Mammary epithelial cell (primary cell): ENCODE data around the gene SUPT4H1.

Experiments
- EZH2 ChIP-seq: IDR thresholded peaks from 2 replicates; pipeline ENCODE4 v1.6.1; 2012; ENCODE audit warnings: low read length, inconsistent platforms, borderline replicate concordance
- TF ChIP-seq, protein P1 (sequence below), 2 donors: IDR thresholded peaks in 1 of 2; conservative IDR thresholded peaks in 1 of 2; 2 replicates each; pipeline ENCODE4 v1.5.1; 2011 to 2012; ENCODE audit warnings: inconsistent platforms in 2 of 2, low read length in 2 of 2, mild to moderate bottlenecking in 2 of 2, control low read depth in 1 of 2, low read depth in 1 of 2; ENCODE audit not compliant: insufficient read depth in 1 of 2; ENCODE audit errors: extremely low read depth in 1 of 2

DNA sequence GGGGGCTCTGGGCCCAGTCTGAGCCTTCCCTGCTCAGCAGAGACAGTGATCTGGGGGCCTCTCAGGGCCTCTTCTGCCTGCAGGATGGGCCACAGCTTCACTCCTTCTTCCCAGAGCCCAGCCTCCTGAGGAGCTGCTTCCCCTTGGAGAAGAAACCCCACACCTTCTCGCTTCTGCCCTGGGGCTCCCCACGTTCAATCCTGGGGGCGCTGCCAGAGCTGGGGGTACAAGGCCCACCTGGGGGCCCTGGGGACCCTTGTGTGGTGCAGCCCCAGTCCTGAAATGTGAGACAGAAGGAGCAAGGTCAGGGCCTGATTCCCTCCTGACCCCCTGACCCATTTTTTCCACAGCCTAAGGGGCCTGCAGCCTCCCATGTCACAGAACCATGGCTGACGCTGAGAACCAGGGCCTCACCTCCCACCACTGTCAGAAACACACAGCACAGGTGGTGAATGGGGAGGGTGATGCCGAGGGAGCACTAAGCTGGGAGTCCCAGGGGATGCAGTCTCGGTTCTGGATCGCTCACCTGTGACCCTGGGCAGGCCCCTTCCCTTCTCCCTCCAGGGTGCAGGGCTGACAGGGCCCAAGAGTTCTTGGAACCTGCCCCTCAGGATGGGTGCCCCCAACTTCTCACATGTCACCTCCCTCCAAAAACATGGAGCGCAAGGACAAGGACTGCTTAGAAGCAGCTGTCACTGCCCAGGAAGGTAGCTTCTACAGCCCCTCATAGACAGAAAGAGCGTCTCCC is 49.7 kb downstream of the SUPT4H1 start:
- TF ChIP-seq, protein P1, sequence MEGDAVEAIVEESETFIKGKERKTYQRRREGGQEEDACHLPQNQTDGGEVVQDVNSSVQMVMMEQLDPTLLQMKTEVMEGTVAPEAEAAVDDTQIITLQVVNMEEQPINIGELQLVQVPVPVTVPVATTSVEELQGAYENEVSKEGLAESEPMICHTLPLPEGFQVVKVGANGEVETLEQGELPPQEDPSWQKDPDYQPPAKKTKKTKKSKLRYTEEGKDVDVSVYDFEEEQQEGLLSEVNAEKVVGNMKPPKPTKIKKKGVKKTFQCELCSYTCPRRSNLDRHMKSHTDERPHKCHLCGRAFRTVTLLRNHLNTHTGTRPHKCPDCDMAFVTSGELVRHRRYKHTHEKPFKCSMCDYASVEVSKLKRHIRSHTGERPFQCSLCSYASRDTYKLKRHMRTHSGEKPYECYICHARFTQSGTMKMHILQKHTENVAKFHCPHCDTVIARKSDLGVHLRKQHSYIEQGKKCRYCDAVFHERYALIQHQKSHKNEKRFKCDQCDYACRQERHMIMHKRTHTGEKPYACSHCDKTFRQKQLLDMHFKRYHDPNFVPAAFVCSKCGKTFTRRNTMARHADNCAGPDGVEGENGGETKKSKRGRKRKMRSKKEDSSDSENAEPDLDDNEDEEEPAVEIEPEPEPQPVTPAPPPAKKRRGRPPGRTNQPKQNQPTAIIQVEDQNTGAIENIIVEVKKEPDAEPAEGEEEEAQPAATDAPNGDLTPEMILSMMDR (conservative IDR thresholded peaks at IDR 0.05 in 1 of 2, IDR thresholded peaks at IDR 0.05 in 1 of 2; ENCODE audit: extremely low read depth in 1 of 2, insufficient read depth in 1 of 2, low read depth in 1 of 2, low read length in 2 of 2), result no peak
- TF ChIP-seq EZH2, result no peak
